Left cardiac atrium (tissue), 4 donors: ENCODE measurements around the gene CCDC66. TPM values are rescaled to one million over a fixed set of nuclear protein-coding genes. Genes with fewer than 3 reads are reported as not detected.
"Not testable (repeated sequence)": the region's sequence is repeated elsewhere in the genome, so short reads cannot be mapped to it uniquely, and the experiment has no call there.

ENCODE experiments used
- ATAC-seq, 2 donors: fragments of 200-7000 bp; cut with Tn5 transposase; one replicate each; pipeline ENCODE4 v1.9.1; 2020; ENCODE audit warnings: mild to moderate bottlenecking in 2 of 2, moderate library complexity in 2 of 2
- DNase-seq: peaks from one replicate; pipeline ENCODE4 v3.0.0-alpha.2; 2020
- intact Hi-C, 2 donors: fragments of 100-400 bp; cut with DNase I; formaldehyde crosslinking; loops; one replicate each; pipeline versions ENCODE4 v1.14.1 to v1.15.1; 2022 to 2023
- long read RNA-seq: library from polyadenylated mRNA; unstranded; transcript quantifications from one replicate; pipeline ENCODE4 v2.0.0, GENCODE V29; 2021
- total RNA-seq, 2 donors: library from RNA; stranded (reverse); fragmentation: NEBNext Ultra II Directional; extraction: Animal tissue kit (Norgen Biotek cat#: 25700); gene quantifications; one replicate each; pipeline ENCODE4 v1.2.1, GENCODE V29; 2021
- donor health status: DM: no; HTN: yes; CAD: no.
- donor health status: DM: no; HTN: yes; CAD: no; lungs with severe emphysema.
- donor health status: DM: yes; HTN: yes; CAD: no.
- donor health status: Dilated cardiomyopathy.

The CCDC66 gene
- total RNA-seq = 10 to 100 TPM; 15.8 to 17.0 TPM
- long read RNA-seq, partial matches to known transcripts = 6 of 14 reads
- long read RNA-seq, other reads (novel, unspliced or antisense) = 7 of 14 reads

- DNase-seq (peak; percentile 97), ATAC-seq (peak; percentile 100)
- intact Hi-C loops = no loop called here
Observed at GRCh38 chr3:56556908-56557830, at the start of gene CCDC66. Gene CCDC66 (plus strand): TSS chr3:56557175. CDS start chr3:56557243, 68 bp downstream.

- intact Hi-C loops = no loop called here
- DNase-seq = no peak
- ATAC-seq = no peak
Observed at GRCh38 chr3:56519641-56520040, 37.3 kb upstream of the CCDC66 start.

- ATAC-seq = no peak
- intact Hi-C loops = no loop called here
- DNase-seq = no peak
Observed at GRCh38 chr3:56522374-56522773, 34.6 kb upstream of the CCDC66 start.

- no peak for DNase-seq
- ATAC-seq = no peak
- intact Hi-C loops = no loop called here
Observed at GRCh38 chr3:56525291-56525690, 31.7 kb upstream of the CCDC66 start.

GRCh38 chr3:56536735-56537134 lies 20.2 kb upstream of the CCDC66 start:
- intact Hi-C loops = no loop called here
- ATAC-seq = no peak
- DNase-seq = no peak

- ATAC-seq (no peak), DNase-seq (no peak)
- intact Hi-C loops = no loop called here
Observed at GRCh38 chr3:56547486-56547885, 9.5 kb upstream of the CCDC66 start.

GRCh38 chr3:56557831-56558170 lies 826 bp downstream of the CCDC66 start:
- DNase-seq (no peak), ATAC-seq (no peak)
- intact Hi-C loops = no loop called here

GRCh38 chr3:56573501-56573900 lies 16.5 kb downstream of the CCDC66 start:
- intact Hi-C loops = no loop called here
- ATAC-seq = no peak
- no peak for DNase-seq

- intact Hi-C loops, ATAC-seq, DNase-seq: not testable (repeated sequence)
Observed at GRCh38 chr3:56581941-56582340, 25.0 kb downstream of the CCDC66 start.

- not testable (repeated sequence) for ATAC-seq
Observed at GRCh38 chr3:56584275-56584674, 27.3 kb downstream of the CCDC66 start.

GRCh38 chr3:56590814-56591213 lies 33.8 kb downstream of the CCDC66 start:
- no peak for ATAC-seq
- intact Hi-C loops = no loop called here
- no peak for DNase-seq

More at GRCh38 chr3:56584275-56584674, 27.3 kb downstream of the CCDC66 start:
- DNase-seq, intact Hi-C loops: not testable (repeated sequence)

GRCh38 chr3:56591262-56591661 lies 34.3 kb downstream of the CCDC66 start:
- ATAC-seq (no peak), DNase-seq (no peak)
- intact Hi-C loops = no loop called here

- intact Hi-C loops = no loop called here
- DNase-seq (no peak), ATAC-seq (peak in 1 of 2 donors; percentile 61)
Observed at GRCh38 chr3:56593455-56594158, 36.6 kb downstream of the CCDC66 start.

GRCh38 chr3:56595975-56596840 lies 39.2 kb downstream of the CCDC66 start:
- DNase-seq = no peak
- no peak for ATAC-seq
- intact Hi-C loops = no loop called here

- intact Hi-C loops, ATAC-seq, DNase-seq: not testable (repeated sequence)
Observed at GRCh38 chr3:56608479-56608878, 51.5 kb downstream of the CCDC66 start.

GRCh38 chr3:56610669-56611335 lies 53.8 kb downstream of the CCDC66 start:
- no peak for DNase-seq
- intact Hi-C loops = no loop called here
- ATAC-seq = peak in 1 of 2 donors; percentile 15

GRCh38 chr3:56611364-56611763 lies 54.4 kb downstream of the CCDC66 start:
- intact Hi-C loops = no loop called here
- no peak for ATAC-seq
- no peak for DNase-seq

- no peak for ATAC-seq
- DNase-seq = no peak
- intact Hi-C loops = no loop called here
Observed at GRCh38 chr3:56612146-56612545, 55.2 kb downstream of the CCDC66 start.

- no peak for DNase-seq
- ATAC-seq = no peak
- intact Hi-C loops = no loop called here
Observed at GRCh38 chr3:56613016-56613415, 56.0 kb downstream of the CCDC66 start.
